B cell (primary cell): ENCODE measurements around the gene CDH13.

Experiments
- EZH2 ChIP-seq: IDR thresholded peaks from 2 replicates; pipeline ENCODE4 v1.6.1; 2012; ENCODE audit warnings: borderline replicate concordance, low read depth, mild to moderate bottlenecking, moderate library complexity, low read length; ENCODE audit not compliant: insufficient read depth, poor library complexity, severe bottlenecking
- TF ChIP-seq, protein P1 (sequence below): fragments of 200-600 bp; IDR thresholded peaks from one replicate; pipeline ENCODE4 v1.8.0; 2022; ENCODE audit warnings: antibody characterized with exemption, mild to moderate bottlenecking

DNA sequence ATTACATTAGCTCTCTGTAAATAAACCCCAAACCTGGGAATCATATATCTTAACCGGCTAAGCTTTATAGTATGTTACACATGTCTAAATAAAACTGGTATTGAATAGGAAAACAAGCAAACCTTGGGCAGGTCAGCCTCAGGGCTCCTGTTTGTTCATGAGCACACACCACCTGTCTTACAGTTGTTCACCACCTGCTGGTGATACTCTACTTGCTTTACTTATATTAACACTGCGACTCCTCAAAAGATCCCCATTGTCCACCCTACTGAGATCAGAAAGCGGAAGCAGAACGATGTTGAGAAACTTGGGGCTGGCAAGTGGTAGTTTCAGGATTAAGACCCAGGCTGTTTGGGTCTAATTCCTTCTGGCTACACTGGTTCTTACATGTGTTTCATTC, 16.4 kb downstream of the CDH13 start:
- TF ChIP-seq, protein P1, sequence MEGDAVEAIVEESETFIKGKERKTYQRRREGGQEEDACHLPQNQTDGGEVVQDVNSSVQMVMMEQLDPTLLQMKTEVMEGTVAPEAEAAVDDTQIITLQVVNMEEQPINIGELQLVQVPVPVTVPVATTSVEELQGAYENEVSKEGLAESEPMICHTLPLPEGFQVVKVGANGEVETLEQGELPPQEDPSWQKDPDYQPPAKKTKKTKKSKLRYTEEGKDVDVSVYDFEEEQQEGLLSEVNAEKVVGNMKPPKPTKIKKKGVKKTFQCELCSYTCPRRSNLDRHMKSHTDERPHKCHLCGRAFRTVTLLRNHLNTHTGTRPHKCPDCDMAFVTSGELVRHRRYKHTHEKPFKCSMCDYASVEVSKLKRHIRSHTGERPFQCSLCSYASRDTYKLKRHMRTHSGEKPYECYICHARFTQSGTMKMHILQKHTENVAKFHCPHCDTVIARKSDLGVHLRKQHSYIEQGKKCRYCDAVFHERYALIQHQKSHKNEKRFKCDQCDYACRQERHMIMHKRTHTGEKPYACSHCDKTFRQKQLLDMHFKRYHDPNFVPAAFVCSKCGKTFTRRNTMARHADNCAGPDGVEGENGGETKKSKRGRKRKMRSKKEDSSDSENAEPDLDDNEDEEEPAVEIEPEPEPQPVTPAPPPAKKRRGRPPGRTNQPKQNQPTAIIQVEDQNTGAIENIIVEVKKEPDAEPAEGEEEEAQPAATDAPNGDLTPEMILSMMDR, result no peak
- no peak for TF ChIP-seq EZH2
